CD4-positive, alpha-beta T cell (primary cell): Measurements from ENCODE around the gene RAB7A. TPM values are rescaled to one million over a fixed set of nuclear protein-coding genes. Genes with fewer than 3 reads are reported as not detected.
A peak's percentile ranks its signal among the peaks of the same experiment; 100 is the strongest.

ENCODE experiments used
- ATAC-seq: fragments of 200-7000 bp; cut with Tn5 transposase; one replicate; pipeline ENCODE4 v1.10.0; 2022; ENCODE audit warnings: mild to moderate bottlenecking; ENCODE audit not compliant: poor library complexity
- CTCF ChIA-PET: fragments of 350-600 bp; sonication (Branson Sonifier 250); formaldehyde crosslinking; loops from one replicate; lab custom pipeline; 2021; ENCODE audit warnings: antibody characterized with exemption, inconsistent platforms; lab: Charles Lee
- POLR2A ChIA-PET: fragments of 350-600 bp; sonication (Branson Sonifier 250); formaldehyde crosslinking; loops from one replicate; lab custom pipeline; 2021; ENCODE audit warnings: antibody characterized with exemption, inconsistent platforms; lab: Charles Lee
- DNase-seq, 14 experiments: peaks; one replicate each; pipeline ENCODE4 v3.0.0-alpha.2; 2013 to 2020; ENCODE audit warnings: mixed read lengths in 2 of 14
- H3K27ac ChIP-seq, 2 donors: one replicate each; pipeline versions ENCODE4 v1.5.1 to v1.7.0; 2013; ENCODE audit warnings: low read length in 2 of 2, low read depth in 1 of 2, mild to moderate bottlenecking in 1 of 2
- H3K27me3 ChIP-seq, 2 experiments: 1 replicate in 1 of 2; 2 replicates in 1 of 2; pipeline versions ENCODE4 v1.6.1 to v1.7.0; 2013; ENCODE audit warnings: low read length in 2 of 2, control low read depth in 1 of 2, mild to moderate bottlenecking in 1 of 2, moderate library complexity in 1 of 2; ENCODE audit not compliant: insufficient read depth in 2 of 2, control insufficient read depth in 1 of 2
- H3K36me3 ChIP-seq: one replicate; pipeline ENCODE4 v1.6.1; 2013; ENCODE audit warnings: low read length, control low read depth; ENCODE audit not compliant: insufficient read depth
- H3K4me1 ChIP-seq: one replicate; pipeline ENCODE4 v1.6.1; 2013; ENCODE audit warnings: low read length, control low read depth; ENCODE audit not compliant: insufficient read depth
- H3K4me3 ChIP-seq: one replicate; pipeline ENCODE4 v1.5.1; 2013; ENCODE audit warnings: mild to moderate bottlenecking, low read length, moderate library complexity
- H3K9me3 ChIP-seq, 2 experiments: 1 replicate in 1 of 2; 2 replicates in 1 of 2; pipeline versions ENCODE4 v1.6.1 to v1.7.0; 2013; ENCODE audit warnings: low read length in 2 of 2, mild to moderate bottlenecking in 2 of 2, control low read depth in 1 of 2, moderate library complexity in 1 of 2; ENCODE audit not compliant: control insufficient read depth in 1 of 2, insufficient read depth in 1 of 2
- H3K27ac Mint-ChIP-seq: one replicate; pipeline ENCODE4 v1.8.0; 2020; ENCODE audit warnings: mixed read lengths
- H3K27me3 Mint-ChIP-seq: one replicate; pipeline ENCODE4 v1.8.0; 2021; ENCODE audit warnings: mixed read lengths
- H3K36me3 Mint-ChIP-seq: one replicate; pipeline ENCODE4 v1.8.0; 2021; ENCODE audit warnings: low read depth, mixed read lengths
- H3K4me1 Mint-ChIP-seq: one replicate; pipeline ENCODE4 v1.8.0; 2021; ENCODE audit warnings: low read depth, mixed read lengths
- H3K4me3 Mint-ChIP-seq: one replicate; pipeline ENCODE4 v1.8.0; 2020; ENCODE audit warnings: mild to moderate bottlenecking, mixed read lengths
- H3K9me3 Mint-ChIP-seq: one replicate; pipeline ENCODE4 v1.8.0; 2020; ENCODE audit warnings: mixed read lengths
- intact Hi-C, 2 experiments: fragments of 100-400 bp; cut with DNase I in 1 of 2; cut with micrococcal nuclease in 1 of 2; formaldehyde crosslinking; loops; one replicate each; pipeline versions ENCODE4 v1.15.1 to v1.9.0; 2023 to 2025; cut with DNase I, micrococcal nuclease
- total RNA-seq, 174 experiments: library from RNA in 2 of 174; stranded (reverse) in 2 of 174; gene quantifications; one replicate each; pipeline ENCODE4 v1.2.3 and lab custom pipeline; 2021 to 2026
- TF ChIP-seq, protein P1 (sequence below): fragments of 200-600 bp; IDR thresholded peaks from one replicate; pipeline ENCODE4 v1.8.0; 2022; ENCODE audit warnings: antibody characterized with exemption, mild to moderate bottlenecking

The RAB7A gene
- total RNA-seq, 2 experiments from 2014 or later = 113 to 121 TPM

DNA sequence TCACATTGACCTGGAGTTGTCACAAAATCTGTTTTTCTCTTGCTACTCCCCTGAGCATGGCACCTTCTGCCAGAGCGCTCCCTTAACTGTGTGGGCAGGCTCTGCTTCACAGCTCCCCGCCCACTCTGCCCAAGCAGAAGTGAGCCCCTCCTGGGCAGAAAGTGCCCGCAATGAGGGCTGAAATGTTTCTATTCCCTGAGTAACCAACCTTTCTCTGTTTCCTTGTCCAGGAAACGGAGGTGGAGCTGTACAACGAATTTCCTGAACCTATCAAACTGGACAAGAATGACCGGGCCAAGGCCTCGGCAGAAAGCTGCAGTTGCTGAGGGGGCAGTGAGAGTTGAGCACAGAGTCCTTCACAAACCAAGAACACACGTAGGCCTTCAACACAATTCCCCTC lies 87.1 kb downstream of the RAB7A start:
- H3K4me3 ChIP-seq = no peak overlapping the region
- DNase-seq = no peak
- H3K27ac ChIP-seq = no peak overlapping the region
- ChIA-PET POLR2A (interaction anchor here (1.3 kb wide), 1 partner anchor 10 kb away, joined by 4 read pairs; no protein-coding TSS in a partner anchor), CTCF (interaction anchor here (0.8 kb wide), 1 partner anchor 8 kb away, joined by 3 read pairs; no protein-coding TSS in a partner anchor)
- Mint-ChIP-seq H3K9me3 (no peaks in the 10 kb centered on the region), H3K36me3 (peaks cover 91% of the 10 kb centered on the region), H3K27ac (peak overlapping the region; percentile 30), H3K4me1 (peaks cover 5% of the 10 kb centered on the region), H3K4me3 (no peak overlapping the region), H3K27me3 (no peaks in the 10 kb centered on the region)
- H3K27me3 ChIP-seq = no peaks in the 10 kb centered on the region
- TF ChIP-seq, protein P1, sequence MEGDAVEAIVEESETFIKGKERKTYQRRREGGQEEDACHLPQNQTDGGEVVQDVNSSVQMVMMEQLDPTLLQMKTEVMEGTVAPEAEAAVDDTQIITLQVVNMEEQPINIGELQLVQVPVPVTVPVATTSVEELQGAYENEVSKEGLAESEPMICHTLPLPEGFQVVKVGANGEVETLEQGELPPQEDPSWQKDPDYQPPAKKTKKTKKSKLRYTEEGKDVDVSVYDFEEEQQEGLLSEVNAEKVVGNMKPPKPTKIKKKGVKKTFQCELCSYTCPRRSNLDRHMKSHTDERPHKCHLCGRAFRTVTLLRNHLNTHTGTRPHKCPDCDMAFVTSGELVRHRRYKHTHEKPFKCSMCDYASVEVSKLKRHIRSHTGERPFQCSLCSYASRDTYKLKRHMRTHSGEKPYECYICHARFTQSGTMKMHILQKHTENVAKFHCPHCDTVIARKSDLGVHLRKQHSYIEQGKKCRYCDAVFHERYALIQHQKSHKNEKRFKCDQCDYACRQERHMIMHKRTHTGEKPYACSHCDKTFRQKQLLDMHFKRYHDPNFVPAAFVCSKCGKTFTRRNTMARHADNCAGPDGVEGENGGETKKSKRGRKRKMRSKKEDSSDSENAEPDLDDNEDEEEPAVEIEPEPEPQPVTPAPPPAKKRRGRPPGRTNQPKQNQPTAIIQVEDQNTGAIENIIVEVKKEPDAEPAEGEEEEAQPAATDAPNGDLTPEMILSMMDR = no peak
- peaks cover 78% of the 10 kb centered on the region for H3K36me3 ChIP-seq
- ATAC-seq = no peak
- H3K9me3 ChIP-seq = no peaks in the 10 kb centered on the region
- H3K4me1 ChIP-seq = no peaks in the 10 kb centered on the region
- intact Hi-C loops = no loop called here

DNA sequence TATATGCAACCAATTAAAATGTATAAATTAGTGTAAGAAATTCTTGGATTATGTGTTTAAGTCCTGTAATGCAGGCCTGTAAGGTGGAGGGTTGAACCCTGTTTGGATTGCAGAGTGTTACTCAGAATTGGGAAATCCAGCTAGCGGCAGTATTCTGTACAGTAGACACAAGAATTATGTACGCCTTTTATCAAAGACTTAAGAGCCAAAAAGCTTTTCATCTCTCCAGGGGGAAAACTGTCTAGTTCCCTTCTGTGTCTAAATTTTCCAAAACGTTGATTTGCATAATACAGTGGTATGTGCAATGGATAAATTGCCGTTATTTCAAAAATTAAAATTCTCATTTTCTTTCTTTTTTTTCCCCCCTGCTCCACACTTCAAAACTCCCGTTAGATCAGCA lies 88.1 kb downstream of the RAB7A start:
- no peak for DNase-seq
- Mint-ChIP-seq H3K4me3 (no peak overlapping the region), H3K4me1 (peaks cover 2% of the 10 kb centered on the region), H3K9me3 (no peaks in the 10 kb centered on the region), H3K27ac (peak overlapping the region; percentile 30), H3K27me3 (no peaks in the 10 kb centered on the region), H3K36me3 (peaks cover 91% of the 10 kb centered on the region)
- ChIA-PET CTCF (interaction anchor here (0.8 kb wide), 1 partner anchor 9 kb away, joined by 3 read pairs; no protein-coding TSS in a partner anchor), POLR2A (no interaction called here)
- Histone ChIP-seq H3K9me3 (no peaks in the 10 kb centered on the region), H3K4me3 (no peak overlapping the region), H3K36me3 (peaks cover 78% of the 10 kb centered on the region), H3K27me3 (no peaks in the 10 kb centered on the region), H3K4me1 (no peaks in the 10 kb centered on the region), H3K27ac (no peak overlapping the region)
- TF ChIP-seq, protein P1 = no peak
- ATAC-seq = no peak
- intact Hi-C loops = no loop called here

DNA sequence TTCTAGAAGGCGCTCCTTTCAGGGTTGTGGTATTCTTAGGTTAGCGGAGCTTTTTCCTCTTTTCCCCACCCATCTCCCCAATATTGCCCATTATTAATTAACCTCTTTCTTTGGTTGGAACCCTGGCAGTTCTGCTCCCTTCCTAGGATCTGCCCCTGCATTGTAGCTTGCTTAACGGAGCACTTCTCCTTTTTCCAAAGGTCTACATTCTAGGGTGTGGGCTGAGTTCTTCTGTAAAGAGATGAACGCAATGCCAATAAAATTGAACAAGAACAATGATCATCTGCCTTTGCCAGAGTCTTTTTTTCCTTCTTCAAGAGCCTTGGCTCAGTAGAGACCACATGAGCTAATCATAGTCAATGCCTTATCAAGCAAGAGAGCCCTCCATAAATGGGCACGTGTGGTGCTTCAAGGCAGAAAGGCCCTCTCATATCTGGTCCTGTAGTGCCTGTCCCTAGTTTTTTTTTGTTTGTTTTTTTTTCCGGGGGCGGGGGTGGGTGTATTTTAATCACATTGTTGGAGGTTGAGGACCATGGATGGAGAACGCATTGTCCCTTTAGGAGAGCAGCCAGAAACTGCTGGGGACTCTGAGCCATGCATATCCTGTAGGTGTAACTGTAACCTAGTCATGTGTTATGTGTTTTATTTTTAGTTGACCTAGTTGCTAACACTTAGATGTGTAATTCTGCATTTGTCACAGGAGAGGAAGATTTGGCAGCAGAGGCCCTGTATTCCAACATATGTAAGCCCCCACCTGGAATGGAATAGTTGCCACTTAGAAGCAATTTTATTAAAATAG lies 88.7 kb downstream of the RAB7A start:
- Histone ChIP-seq H3K4me3 (no peak overlapping the region), H3K4me1 (no peaks in the 10 kb centered on the region), H3K27ac (no peak overlapping the region), H3K27me3 (no peaks in the 10 kb centered on the region), H3K36me3 (peaks cover 75% of the 10 kb centered on the region), H3K9me3 (no peaks in the 10 kb centered on the region)
- Mint-ChIP-seq H3K4me1 (no peaks in the 10 kb centered on the region), H3K27me3 (no peaks in the 10 kb centered on the region), H3K27ac (no peak overlapping the region), H3K9me3 (no peaks in the 10 kb centered on the region), H3K36me3 (peaks cover 90% of the 10 kb centered on the region), H3K4me3 (no peak overlapping the region)
- TF ChIP-seq, protein P1 = no peak
- ChIA-PET CTCF (no interaction called here), POLR2A (no interaction called here)
- no peak for ATAC-seq
- DNase-seq = no peak
- intact Hi-C loops = no loop called here
